ENCODE results near the gene EEF2KMT. TPM values are rescaled to one million over a fixed set of nuclear protein-coding genes. Genes with fewer than 3 reads are reported as not detected.

EEF2KMT gene
- total and polyA plus RNA-seq, 2 of the 13 experiments (the other 11 are each of a cell fraction or from before 2014, with no cell fraction given), result 10.7 to 26.9 TPM

- TF ChIP-seq ZFP91 (CRISPR knock-in tag; IDR thresholded peaks at IDR 0.05; ENCODE audit: borderline replicate concordance) (peak; percentile 70), ATF3 (CRISPR knock-in tag; IDR thresholded peaks at IDR 0.05) (0 out of 2 replicates have a peak, but pooled peaks have one; percentile 19), NCOA2 (CRISPR knock-in tag; IDR thresholded peaks at IDR 0.05) (peak; percentile 18; the same call in 1 of the 2 replicates), SOX5 (CRISPR knock-in tag; IDR thresholded peaks at IDR 0.05; ENCODE audit: borderline replicate concordance) (peak; percentile 18; the same call in 1 of the 2 replicates), ZNF230 (CRISPR knock-in tag; IDR thresholded peaks at IDR 0.05) (peak; percentile 57; the same call in 1 of the 2 replicates), HIC2 (CRISPR knock-in tag; IDR thresholded peaks at IDR 0.05; ENCODE audit: low read depth) (no peak), PRPF4 (IDR thresholded peaks at IDR 0.05; ENCODE audit: low read depth, low read length, poor library complexity, severe bottlenecking) (no peak), NKX3-1 (CRISPR knock-in tag; IDR thresholded peaks at IDR 0.05) (peak; percentile 51; the same call in 1 of the 2 replicates), ELF3 (CRISPR knock-in tag; IDR thresholded peaks at IDR 0.05) (no peak), IKZF5 (CRISPR knock-in tag; IDR thresholded peaks at IDR 0.05) (no peak; the same call in 1 of the 2 replicates), FOSL1 (CRISPR knock-in tag; IDR thresholded peaks at IDR 0.05; ENCODE audit: borderline replicate concordance) (no peak), EP300 (IDR thresholded peaks at IDR 0.05; ENCODE audit: low read depth in 2 of 2, low read length in 2 of 2) (no peak), EP300 (CRISPR knock-in tag; IDR thresholded peaks at IDR 0.05; ENCODE audit: borderline replicate concordance) (no peak), ZNF367 (CRISPR knock-in tag; IDR thresholded peaks at IDR 0.05; ENCODE audit: borderline replicate concordance) (no peak), RARG (CRISPR knock-in tag; IDR thresholded peaks at IDR 0.05; ENCODE audit: low read depth) (no peak), JUND (CRISPR knock-in tag; IDR thresholded peaks at IDR 0.05) (peak; percentile 34; the same call in 1 of the 2 replicates), ETV5 (CRISPR knock-in tag; IDR thresholded peaks at IDR 0.05; ENCODE audit: borderline replicate concordance) (peak; percentile 85; the same call in 1 of the 2 replicates), ZNF317 (CRISPR knock-in tag; IDR thresholded peaks at IDR 0.05) (0 out of 2 replicates have a peak, but pooled peaks have one; percentile 19), ZNF572 (CRISPR knock-in tag; IDR thresholded peaks at IDR 0.05) (peak; percentile 92), TBX3 (IDR thresholded peaks at IDR 0.05; ENCODE audit: borderline replicate concordance) (no peak), ZNF567 (CRISPR knock-in tag; IDR thresholded peaks at IDR 0.05; ENCODE audit: borderline replicate concordance) (0 out of 2 replicates have a peak, but pooled peaks have one; percentile 31), GATAD2A (CRISPR knock-in tag; IDR thresholded peaks at IDR 0.05) (peak; percentile 35; the same call in 1 of the 2 replicates), MED1 (CRISPR knock-in tag; IDR thresholded peaks at IDR 0.05) (peak; percentile 20; the same call in 1 of the 2 replicates)
Measured at GRCh38 chr16:5036228-5037156, 61.1 kb downstream of the EEF2KMT start (continued).
